Epidermal melanocyte (primary cell): ENCODE data around the gene RAMP2.
A peak's percentile ranks its signal among the peaks of the same experiment; 100 is the strongest.

Experiments
- DNase-seq: peaks from one replicate; pipeline ENCODE4 v3.0.0; 2011; ENCODE audit warnings: low spot score; ENCODE audit not compliant: insufficient read length

The RAMP2 gene

DNA sequence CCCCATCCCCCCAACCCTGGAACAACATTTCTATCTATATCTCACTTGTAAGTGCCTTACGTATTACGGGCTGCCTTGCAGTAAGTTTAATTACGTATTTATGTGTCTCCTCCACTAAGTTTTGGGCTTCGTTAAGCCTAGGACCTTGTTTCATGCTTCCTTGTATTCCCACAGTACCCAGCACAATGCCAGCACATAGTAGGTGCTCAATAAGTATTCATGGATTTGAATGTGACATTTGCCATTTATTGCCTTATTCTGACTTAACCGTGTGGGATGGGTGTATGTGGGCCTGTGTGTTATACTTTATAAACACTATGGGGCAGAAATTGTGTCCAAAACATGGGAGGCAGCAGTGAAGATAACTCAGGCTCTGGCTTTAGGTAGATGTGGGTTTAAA lies 31.5 kb downstream of the RAMP2 start:
- DNase-seq = no peak

DNA sequence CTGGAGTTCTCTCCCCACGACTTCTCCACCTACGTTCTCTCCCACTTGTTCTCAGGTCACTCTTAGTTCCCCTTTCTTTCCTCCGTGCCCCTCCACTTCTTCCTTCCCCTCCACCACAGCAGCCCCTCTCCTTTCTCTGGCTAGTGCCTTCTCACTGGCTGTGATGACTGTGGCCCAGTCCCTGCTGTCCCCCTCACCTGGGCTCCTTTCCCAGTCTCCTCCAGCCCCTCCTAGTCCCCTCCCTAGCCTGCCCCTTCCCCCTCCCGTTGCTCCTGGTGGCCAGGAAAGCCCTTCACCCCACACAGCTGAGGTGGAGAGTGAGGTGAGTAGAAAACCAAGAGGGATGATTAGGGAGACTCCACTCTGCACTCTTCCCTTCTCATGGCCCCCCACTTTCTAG lies 34.0 kb downstream of the RAMP2 start:
- no peak for DNase-seq

DNA sequence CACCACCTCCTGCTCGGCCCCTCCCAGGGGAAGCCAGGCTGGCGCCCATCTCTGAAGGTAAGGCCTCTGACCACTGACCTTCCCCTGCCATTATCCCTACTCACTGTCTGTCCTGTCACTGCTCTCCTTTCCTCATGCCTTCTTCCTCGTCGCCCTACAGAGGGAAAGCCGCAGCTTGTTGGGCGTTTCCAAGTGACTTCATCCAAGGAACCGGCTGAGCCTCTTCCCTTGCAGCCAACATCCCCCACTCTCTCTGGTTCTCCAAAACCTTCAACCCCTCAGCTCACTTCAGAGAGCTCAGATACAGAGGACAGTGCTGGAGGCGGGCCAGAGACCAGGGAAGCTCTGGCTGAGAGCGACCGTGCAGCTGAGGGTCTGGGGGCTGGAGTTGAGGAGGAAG lies 34.4 kb downstream of the RAMP2 start:
- no peak for DNase-seq

DNA sequence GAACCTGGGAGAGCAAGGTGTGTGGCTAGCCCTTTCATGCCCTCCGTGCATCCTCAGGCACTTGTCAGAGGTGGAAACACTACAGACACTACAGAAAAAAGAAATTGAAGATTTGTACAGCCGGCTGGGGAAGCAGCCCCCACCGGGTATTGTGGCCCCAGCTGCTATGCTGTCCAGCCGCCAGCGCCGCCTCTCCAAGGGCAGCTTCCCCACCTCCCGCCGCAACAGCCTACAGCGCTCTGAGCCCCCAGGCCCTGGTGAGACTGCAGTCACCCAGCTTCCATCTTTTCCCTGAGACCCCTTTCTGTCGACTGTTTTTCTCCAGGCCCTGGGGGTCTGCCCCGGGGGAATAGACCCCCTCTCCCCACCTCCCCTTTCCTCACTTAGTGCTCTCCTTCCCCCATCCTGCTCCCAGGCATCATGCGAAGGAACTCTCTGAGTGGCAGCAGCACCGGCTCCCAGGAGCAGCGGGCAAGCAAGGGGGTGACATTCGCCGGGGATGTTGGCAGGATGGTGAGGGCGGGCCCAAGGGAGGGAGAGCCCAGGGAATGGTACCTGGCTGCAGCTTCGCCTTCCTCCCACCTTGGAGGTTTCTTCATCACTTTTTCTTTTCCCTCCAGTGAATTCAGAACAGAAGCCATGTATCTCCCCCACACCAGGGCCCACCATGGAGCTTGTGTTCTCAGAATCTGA lies 35.2 kb downstream of the RAMP2 start:
- no peak for DNase-seq

DNA sequence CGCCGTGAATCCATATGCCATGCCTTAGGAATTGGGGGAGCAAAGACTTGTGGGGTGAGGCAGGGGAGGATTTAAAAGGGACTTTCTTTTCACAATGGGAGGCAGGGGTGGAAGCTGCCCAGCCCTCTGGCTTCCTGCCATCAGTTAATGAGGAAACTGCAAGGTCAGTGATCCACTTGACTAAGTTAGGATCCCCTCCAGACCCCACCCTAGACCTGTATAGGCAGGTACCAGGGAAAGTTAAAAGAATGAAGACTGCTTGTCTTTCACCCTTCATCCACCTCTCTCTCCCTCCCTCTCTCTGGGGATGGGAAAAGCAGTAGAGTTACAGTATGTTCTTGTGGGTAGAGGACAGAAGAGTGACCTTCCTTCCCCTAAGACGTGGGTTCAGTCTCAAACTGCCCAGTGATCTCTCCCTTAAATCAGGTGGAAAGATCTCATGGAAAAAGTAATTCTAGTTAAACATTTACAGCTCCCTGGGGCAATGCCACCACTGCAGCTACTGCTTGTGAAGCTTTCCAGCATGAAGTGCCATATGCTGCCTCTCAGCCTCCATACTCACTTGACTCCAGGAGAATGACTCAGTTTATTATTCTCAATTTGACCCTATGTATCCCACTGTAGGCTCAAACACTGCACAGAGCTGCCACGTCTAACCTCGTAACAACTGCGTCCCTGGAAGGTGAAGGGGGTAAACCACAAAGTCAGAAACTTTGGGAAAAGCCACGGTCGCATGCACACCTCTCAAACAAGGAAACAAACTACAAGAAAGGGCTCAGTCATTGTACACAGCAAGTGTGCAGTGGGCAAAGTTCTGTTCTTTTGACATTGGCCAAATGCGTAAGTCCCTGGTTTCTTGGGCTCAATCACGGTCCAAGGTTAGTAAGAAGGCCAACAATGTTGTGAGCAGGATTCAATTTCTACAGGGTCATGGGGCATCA lies 36.3 kb downstream of the RAMP2 start:
- no peak for DNase-seq

DNA sequence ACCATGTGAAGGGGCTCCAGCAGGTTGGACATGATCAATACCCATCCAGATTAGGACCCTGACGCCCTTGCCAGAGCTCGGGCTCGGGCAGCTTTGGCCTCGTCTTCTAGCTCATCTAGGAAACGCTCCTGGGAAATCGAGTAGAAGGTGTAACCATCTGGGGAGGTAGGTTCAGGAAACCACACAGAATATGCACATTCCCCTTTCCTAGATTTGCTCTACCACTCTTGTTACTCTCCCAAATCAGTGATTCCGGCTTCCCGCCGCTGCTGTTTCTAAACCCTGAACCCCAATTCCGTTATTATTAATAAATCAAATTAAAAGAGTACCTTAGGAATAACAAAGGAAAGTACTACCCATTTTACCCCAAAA lies 37.0 kb downstream of the RAMP2 start:
- DNase-seq = no peak

DNA sequence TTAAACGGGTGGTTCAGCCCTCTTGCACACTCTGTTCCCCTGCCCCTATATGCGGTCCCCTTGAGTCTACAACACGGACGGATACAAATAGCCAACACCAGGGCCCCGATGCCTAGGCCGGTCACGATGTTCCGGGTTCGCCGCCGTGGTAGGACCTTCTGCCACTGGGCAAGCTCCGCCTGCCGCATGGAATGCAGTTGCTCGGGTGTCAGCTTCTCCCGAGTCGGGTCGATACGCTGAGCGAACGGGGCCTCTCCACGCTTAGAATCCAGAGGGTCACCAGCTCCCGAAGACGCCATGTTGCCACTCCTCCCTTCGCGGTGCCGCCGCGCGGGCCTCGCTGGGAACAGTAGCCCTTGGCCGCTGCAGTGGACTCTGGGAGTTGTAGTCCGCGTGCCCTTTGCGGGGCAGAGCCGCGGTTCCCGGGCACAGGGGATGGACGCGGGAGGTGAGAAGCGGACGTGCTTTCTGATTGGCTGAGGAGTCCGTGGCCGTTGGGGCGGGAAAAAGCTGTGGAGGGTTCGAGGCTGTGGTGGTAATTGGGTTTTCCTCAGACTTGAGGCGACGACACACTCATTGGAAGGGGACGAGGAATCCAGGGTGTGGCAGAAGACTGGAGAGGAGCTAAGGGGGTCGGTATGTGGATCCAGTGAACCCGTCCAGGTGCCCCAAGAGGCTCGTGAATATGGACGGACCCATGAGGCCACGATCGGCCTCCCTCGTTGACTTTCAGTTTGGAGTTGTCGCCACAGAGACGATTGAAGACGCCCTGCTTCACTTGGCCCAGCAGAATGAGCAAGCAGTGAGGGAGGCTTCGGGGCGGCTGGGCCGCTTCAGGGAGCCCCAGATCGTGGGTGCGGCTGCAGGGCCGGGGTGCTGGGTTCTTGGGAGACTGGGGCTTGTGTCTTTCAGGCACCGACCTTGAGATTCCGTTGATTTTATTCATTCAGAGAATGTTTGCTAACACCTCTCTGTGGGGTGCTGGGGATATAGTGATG lies 37.7 kb downstream of the RAMP2 start, which contains the start of the genes CNTD1 and COA3:
Gene CNTD1 (plus strand): TSS at position 479 of the 998 bp plus-strand sequence. CDS start 207 bp downstream, at position 686.
Gene COA3 (minus strand): TSS at position 322 of the 998 bp plus-strand sequence. CDS start 23 bp downstream, at position 299.
- peak; percentile 79 for DNase-seq

DNA sequence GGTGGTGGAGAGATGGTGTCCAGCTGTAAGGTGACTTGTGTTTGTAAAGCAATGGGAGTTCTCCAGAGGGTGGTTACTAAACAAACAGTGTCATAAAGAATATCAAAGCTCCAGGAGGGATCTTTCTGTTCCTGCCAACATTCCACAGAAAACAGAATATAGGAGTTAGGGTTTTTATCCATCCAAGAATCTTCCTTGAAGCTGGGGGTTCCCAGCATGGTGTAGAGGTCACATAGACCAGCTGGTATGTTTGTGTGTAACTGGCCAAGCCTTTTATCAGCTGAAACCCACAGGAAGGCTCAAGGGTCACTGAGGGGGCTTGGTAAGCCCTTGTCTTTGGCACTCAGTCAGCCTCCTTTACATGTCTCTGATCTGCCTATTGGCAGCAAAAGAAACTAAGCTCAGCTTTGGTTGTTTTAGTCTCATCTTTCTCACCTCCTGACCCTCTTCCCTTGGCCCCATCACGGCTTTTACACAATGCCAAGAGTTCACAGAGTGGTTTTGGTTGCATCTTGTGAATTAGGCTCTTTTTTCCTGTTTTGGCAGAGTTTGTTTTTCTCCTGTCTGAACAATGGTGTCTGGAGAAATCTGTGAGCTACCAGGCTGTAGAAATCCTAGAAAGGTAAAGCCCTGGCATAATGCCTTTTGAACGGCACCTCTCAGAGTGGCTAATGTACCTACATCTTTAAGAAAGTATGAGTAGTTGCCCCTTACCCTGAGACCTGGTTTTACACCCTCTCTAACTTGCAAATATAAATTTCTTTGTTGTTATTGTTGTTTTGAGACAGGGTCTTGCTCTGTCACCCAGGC lies 42.3 kb downstream of the RAMP2 start:
- no peak for DNase-seq

DNA sequence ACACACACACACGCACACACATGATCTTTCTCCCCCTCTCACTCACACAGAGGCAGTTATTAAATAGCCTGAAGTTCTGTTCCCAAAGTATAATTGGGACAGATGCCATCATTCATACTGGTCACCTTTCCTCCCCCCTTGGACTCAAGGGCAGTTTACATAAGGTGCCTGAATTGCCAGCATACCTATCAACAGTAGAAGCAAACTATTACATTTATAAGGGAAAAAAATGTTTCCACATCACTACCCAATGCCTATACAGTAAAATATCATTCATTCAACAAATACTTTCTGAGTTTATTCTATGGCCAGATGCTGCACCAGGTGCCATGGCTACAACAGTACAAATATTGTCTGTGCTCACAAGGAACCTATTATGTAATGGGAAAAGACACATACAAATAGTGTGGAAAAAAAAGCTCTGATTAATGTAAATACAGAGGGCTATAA lies 43.9 kb downstream of the RAMP2 start:
- DNase-seq = no peak

DNA sequence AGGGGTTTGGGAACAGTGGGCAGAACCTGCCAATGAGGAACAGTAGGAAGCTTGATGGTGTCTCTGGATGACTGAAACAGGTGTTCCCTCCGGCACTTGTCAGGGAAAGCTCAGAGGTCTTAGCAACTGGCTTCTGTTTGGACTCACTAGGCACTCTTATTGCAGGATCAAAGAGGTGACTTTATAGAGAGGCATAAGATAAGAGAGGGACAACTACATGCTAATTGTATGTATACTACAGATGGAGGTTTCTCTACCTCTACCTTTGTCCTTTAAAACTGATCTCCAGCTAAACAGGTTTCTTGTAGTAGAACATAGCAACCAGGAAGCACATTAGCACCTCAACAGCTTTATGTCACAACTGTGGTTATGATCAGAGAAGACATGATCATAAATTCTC lies 45.2 kb downstream of the RAMP2 start:
- DNase-seq = no peak

DNA sequence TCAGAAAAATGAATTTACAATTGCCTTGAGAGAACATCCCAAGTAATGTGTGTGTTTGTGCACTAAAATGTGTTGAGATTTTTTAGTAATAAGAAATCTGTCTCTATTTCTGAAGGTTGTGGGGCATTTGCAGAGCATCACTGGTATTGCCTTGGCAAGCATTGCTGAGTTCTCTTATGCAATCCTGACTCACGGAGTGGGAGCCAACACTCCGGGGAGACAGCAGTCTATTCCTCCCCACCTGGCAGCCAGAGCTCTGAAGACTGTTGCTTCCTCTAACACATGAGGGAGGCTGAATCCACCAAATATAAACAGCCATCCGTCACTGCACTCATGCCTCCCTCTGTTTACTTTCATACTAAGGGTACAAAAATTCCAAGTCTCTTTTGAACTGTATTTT lies 48.2 kb downstream of the RAMP2 start:
- no peak for DNase-seq
